Stimulated activated CD8-positive, alpha-beta memory T cell treated with anti-CD3 and anti-CD28 coated beads, Interleukin-12 subunit alpha, Interleukin-12 subunit beta, amount 100 ng/mL, for 4 hours (primary cell): Measurements from ENCODE around the gene SYN1.
A peak's percentile ranks its signal among the peaks of the same experiment; 100 is the strongest.

Source experiments
- DNase-seq: peaks from one replicate; pipeline ENCODE4 v3.0.0-alpha.2; 2020; ENCODE audit warnings: low read depth

Gene SYN1

DNA sequence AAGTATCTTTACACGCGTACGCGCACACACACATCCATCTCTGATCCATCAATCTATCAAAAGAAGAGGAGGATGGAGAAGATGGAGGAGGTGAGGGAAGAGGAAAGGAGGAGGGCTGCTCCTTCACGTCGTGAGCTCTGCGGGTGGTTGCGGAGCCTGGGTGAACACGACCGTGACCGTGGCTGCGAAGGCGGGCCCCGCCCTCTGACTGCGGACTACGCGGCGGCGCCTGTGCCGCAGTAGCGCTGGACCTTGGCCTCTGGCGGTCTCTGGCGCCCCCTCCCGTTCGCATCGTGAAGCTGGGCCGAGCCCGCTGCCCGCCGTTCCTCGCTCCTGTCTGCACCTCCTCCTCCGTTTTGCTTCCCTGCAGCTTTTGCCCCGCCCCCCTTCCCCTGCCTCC, 96.4 kb downstream of the SYN1 start:
- peak; percentile 61 for DNase-seq
